Stimulated activated CD8-positive, alpha-beta memory T cell treated with anti-CD3 and anti-CD28 coated beads, Interleukin-12 subunit alpha, Interleukin-12 subunit beta, amount 100 ng/mL, for 1 hour (primary cell): ENCODE results near the gene FAR1.

Experiments used
- DNase-seq: peaks from one replicate; pipeline ENCODE4 v3.0.0-alpha.2; 2020; ENCODE audit warnings: low read depth

Gene FAR1

GRCh38 chr11:13669544-13670488 is 1.3 kb downstream of the FAR1 start:
- no peak for DNase-seq

GRCh38 chr11:13672576-13673210 is 4.2 kb downstream of the FAR1 start:
- DNase-seq = no peak

DNA sequence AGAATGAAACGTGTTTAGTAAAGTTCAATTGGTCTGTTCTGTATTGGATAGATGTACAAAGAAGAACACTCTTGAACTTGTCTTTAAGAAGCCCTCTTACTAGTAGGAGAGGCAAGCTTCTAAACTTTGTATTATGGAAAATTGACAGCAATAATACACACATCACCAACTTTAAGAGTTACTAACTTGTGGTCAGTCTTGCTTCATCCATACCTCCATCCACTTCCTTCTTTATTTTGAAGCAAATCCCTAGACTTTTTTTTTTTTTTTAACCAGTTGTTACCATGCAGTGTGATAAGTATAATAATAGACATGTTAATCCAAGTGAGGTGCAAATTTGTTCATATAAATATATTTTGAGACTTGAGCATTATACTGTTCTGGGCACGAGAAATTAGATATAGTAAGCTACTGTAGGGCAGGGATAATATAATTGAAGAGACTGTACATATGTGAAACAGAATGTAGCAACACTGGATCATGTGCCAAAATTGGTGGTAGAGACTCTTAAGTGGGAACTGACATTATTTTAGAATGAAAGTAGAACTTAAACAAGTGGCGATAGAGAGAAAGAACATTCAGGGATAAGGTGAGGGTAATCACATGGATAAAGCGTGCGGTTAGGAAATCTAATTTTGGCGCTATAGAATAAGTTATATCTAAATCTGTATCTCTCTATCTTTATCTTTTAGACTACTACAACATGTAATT is 6.5 kb downstream of the FAR1 start:
- DNase-seq = no peak

DNA sequence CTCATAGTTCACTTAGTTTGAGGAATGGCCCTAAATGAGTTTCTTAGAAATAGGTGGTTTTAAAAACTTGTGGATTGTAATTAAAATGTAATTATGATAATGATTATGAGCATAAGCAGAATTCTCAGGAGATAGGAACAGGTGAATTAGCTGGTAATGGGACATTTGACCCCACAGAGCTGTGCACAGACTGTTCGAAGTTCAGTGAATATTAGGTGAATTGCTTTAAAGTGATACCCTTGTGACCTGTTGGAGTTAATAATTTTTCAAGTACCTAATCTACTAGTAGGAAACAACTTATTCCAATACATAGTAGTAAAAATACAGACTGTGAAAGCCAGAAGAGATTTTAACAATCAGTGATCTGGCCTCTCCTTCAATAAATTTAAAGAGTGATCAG is 8.1 kb downstream of the FAR1 start:
- no peak for DNase-seq

DNA sequence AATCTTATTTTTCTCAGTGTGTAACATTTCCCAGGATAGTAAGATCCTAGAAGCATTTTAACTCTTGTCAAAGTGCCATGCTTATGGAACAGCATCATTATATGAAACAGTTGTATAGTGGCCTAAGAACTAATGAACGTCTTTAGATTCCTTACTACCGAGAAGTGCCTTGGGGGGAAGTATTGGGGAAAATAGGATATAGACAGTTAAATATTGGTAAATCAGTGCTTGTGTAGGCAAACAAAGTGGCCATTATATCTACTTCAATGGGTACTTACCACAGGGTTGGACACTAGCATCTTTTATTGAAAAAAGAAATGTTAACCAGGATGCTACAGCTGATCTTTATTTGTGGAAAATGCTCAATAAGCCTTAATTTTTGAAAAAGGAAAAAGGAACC is 11.3 kb downstream of the FAR1 start:
- no peak for DNase-seq

GRCh38 chr11:13680501-13681264 is 12.2 kb downstream of the FAR1 start:
- DNase-seq = no peak

GRCh38 chr11:13681446-13681845 is 13.0 kb downstream of the FAR1 start:
- no peak for DNase-seq

DNA sequence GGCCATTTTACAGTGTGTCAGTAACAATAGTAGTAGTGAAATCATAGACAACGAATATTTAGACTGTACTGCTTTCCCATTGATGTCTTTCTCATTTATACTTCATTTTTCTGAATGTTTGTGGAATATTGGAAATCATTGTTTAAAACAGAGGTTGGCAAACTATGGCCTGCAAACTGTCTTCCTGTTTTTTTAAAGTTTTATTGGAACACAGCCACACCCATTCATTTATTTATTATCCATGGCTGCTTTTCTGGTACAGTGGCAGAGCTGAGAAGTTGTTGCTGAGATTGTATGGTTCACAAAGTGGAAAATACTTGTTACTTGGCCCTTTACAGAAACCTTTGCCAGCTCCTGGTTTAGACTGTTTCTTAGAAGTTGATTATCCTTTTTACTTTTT is 13.7 kb downstream of the FAR1 start:
- DNase-seq = no peak

GRCh38 chr11:13685461-13686108 is 17.1 kb downstream of the FAR1 start:
- no peak for DNase-seq

GRCh38 chr11:13686776-13687175 is 18.3 kb downstream of the FAR1 start:
- DNase-seq = no peak

DNA sequence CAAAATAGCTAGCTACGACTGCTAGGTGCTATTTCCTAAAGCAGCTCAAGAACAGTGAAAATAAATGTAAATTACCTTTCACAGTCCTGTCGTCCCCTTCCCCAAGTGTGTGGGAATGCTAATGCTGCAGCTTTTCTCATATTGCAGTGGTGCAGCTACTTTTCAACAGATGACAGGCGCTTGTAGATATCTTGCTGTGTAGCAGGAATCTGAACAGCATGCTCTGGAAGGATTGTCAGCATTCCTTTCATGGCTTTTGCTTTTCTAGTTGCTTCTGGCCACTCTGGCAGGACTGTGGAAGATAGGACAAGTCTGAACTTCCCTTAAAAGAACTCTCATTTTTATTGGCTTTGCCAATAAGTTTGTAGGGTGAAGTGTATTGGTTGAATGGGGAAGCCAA is 18.8 kb downstream of the FAR1 start:
- DNase-seq = no peak

GRCh38 chr11:13691286-13691899 is 22.9 kb downstream of the FAR1 start:
- DNase-seq = no peak

DNA sequence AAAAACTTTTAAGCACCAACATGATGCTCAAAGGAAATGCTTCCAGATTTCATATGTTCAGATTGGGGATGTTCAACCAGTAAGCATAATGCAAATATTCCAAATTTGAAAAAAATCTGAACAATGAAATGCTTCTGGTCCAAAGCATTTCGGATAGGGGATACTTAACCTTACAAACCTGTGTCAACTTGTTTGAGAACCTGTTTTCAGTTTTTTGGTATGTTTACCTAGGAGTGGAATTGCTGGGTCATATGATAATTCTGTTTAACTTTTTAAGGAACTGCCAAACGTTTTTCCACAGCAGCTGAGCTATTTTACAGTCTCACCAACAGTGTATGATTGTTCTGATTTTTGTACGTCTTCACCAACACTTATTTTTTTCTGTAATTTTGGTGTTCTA is 23.7 kb downstream of the FAR1 start:
- no peak for DNase-seq

DNA sequence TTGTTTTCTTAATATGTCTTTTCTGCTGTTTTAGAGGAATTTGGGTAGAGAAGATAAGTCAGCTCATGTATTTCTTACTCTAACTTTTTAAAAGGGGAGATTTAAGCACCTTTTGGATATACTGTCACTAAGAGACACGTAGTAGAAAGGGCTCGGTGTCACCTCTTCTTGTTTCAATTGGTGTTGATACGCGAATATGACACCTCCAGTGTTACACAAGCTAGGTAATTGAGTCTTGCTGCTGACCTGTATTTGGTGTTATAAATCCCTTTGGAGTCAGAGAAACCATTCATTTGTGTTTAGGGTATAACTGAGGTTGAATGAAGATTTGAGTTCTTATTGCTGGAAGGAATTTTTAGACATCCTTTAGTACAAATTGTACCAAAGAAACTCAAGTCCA is 25.6 kb downstream of the FAR1 start:
- DNase-seq = no peak

GRCh38 chr11:13695886-13696285 is 27.4 kb downstream of the FAR1 start:
- no peak for DNase-seq

DNA sequence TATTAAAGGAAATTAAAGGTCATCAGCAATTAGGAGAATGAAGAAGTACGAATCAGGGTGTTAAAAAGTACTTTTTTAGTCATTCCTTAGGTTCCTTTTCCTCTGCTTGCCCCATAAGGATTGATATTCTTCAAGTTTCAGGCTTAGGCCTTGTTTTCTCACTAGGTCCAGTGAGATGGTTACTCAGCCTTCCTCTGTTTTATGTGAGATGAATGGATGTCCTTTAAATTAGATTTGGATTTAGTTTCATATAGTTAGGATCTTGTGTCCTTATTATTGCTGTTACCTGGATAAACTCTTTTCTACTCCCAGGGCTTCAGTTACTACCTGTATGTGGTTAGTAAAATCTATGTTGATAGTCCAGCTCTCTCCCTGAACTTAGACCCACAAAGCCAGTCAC is 29.2 kb downstream of the FAR1 start:
- no peak for DNase-seq

GRCh38 chr11:13698132-13698531 is 29.7 kb downstream of the FAR1 start:
- DNase-seq = no peak

GRCh38 chr11:13699041-13699440 is 30.6 kb downstream of the FAR1 start:
- no peak for DNase-seq

DNA sequence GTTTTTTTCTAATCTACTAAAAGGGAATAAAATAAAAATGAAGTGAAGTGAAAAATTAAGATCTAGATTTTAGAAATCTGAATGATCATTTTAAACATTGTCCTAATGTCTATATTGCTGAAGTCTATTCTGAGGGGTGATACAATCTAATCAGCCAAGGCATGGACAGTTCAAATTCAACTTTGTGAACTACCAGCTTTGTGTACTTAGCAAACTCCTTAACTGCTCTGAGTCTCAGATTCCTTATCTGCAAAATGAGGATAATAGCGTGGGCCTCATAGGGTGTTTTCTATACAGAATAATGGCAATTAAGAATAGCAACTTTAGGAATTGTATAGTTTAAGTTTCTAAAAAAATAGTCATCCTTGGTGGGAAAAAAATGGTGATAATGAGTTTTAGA is 31.4 kb downstream of the FAR1 start:
- DNase-seq = no peak

- DNase-seq = no peak
These were observed 33.0 kb downstream of the FAR1 start for GRCh38 chr11:13701506-13701905.

DNA sequence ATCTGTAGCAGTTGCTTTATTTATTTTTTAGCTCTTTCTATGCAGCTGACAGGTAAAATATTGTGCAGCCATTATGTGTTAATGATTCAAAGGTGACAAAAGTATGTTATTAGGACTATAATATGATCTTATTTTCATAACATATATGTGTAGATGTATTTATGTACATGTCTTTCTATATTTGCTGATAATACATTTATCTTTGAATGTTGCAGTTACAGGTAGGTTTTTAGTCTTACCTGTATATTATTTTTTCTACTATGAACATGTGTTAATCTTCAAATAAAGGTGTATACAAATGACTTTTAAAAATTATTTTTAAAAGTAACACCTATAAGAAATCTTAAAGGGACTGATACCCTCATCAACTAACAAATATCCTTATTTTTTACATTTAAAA is 33.6 kb downstream of the FAR1 start:
- no peak for DNase-seq
